Bone marrow (tissue), 2 donors: ENCODE measurements around the gene NRIP1.
"Not testable (repeated sequence)": the region's sequence is repeated elsewhere in the genome, so short reads cannot be mapped to it uniquely, and the experiment has no call there.

Source experiments
- DNase-seq, 2 donors: peaks; one replicate each; lab custom pipeline; 2025; lab: John Stamatoyannopoulos, UW

NRIP1 gene

DNA sequence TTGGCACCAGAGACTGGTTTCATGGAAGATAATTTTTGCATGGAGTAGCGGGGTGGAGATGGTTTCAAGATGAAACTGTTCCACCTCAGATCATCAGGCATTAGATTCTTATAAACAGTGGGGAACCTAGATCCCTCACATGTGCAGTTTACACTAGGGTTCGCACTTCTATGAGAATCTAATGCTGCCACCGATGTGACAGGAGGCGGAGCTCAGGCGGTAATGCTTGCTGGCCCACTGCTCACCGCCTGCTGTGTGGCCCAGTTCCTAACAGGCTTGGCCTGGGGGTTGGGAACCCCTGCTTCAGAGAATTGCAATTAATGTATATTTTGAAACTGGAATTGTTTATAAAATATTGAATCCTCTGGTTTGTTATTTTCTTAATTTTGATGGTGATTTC lies 92.1 kb downstream of the NRIP1 start:
- no peak for DNase-seq

GRCh38 chr21:14968821-14969220 lies 96.0 kb downstream of the NRIP1 start:
- no peak for DNase-seq

- no peak for DNase-seq
Observed at GRCh38 chr21:14968029-14968428, 96.8 kb downstream of the NRIP1 start.

GRCh38 chr21:14964621-14965020 lies 100.2 kb downstream of the NRIP1 start:
- no peak for DNase-seq

- DNase-seq: no peak
Observed at GRCh38 chr21:14962217-14962616, 102.6 kb downstream of the NRIP1 start.

GRCh38 chr21:14961502-14961901 lies 103.3 kb downstream of the NRIP1 start:
- no peak for DNase-seq

- no peak for DNase-seq
Observed at GRCh38 chr21:14959343-14959742, 105.5 kb downstream of the NRIP1 start.

GRCh38 chr21:14957836-14958235 lies 107.0 kb downstream of the NRIP1 start:
- no peak for DNase-seq

GRCh38 chr21:14956807-14957206 lies 108.0 kb downstream of the NRIP1 start:
- DNase-seq: no peak

DNA sequence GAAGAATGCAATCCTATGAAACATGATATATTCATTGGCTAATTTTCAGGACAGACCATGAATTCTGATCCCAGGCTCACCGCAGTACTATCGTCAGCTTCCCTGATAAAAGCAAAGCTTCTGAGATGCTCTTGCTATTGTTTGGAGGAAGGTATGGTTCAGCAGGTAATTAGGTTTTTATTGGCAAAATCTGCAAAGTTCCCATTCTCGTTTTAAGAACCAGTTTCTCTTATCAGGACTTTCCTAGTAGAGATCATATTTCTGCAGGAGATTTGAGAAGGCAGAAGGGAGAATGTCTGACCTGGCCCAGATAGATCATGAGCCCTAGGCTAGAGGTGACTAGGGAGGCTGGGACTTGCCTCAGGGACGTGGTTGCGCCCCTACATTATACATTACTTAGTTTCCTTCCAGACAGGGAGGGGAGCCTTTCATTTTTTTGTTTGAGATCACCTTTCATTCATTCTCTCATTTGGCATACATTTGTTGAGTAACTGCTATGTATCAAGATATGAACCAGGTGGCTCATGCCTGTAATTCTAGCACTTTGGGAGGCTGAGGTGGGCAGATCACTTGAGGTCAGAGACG lies 108.8 kb downstream of the NRIP1 start:
- DNase-seq: no peak

- DNase-seq: no peak
Observed at GRCh38 chr21:14952916-14953315, 111.9 kb downstream of the NRIP1 start.

- no peak for DNase-seq
Observed at GRCh38 chr21:14949603-14950002, 115.2 kb downstream of the NRIP1 start.

GRCh38 chr21:14947613-14948160 lies 117.1 kb downstream of the NRIP1 start:
- DNase-seq: no peak

DNA sequence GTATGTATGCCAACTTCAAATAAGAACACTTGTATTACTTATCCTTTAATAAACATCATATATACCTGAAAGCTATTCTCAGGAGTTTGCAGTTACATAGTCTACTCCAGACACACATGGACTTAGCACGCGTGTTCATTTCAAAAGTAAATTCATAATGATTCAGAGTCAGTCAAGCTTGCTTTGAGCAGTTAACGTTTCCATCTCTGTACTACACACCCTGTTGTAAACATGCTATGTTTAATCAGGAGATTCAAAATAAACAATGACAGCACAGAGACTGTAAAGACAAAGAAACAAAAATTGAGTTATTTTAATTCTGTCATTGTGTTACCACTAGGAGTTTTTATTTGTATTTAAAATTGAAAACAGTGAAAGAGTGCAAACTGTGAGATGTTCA lies 119.6 kb downstream of the NRIP1 start:
- DNase-seq: no peak

- DNase-seq: no peak
Observed at GRCh38 chr21:14943616-14944015, 121.2 kb downstream of the NRIP1 start.

DNA sequence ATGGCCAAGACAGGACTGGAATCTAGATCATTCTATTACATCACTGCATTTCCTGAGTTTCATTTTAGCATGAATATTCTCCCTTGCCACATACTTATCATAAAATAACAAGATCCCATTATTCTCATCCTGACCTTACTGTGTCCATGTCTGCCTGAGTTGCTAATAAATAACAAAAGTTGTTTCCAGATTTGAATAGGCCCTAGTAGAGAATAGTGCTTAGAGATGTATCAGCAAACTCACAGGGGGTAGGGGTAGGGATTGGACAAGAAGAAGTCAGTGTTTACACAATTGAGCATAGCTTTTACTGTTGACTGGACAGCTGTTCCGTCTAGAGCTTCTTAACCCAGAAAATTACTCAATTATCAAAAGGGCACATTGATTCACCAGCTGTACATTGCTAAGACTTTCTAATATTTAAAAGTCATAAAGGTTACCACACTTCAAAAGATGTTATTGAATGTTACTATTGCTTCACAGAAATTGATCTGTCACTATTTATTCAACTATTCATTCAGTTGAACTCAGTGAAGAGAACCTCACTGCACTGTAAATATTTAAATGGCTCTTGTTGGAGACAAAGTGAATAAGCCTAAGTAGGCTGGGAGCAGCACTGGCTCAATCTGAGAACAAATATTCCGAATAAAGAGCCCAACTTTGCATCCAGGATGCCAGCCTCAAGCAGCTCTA lies 121.9 kb downstream of the NRIP1 start:
- DNase-seq: no peak

DNA sequence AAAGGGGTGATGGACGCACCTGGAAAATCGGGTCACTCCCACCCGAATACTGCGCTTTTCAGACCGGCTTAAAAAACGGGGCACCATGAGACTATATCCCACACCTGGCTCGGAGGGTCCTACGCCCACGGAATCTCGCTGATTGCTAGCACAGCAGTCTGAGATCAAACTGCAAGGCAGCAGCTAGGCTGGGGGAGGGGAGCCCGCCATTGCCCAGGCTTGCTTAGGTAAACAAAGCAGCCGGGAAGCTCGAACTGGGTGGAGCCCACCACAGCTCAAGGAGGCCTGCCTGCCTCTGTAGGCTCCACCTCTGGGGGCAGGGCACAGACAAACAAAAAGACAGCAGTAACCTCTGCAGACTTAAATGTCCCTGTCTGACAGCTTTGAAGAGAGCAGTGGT lies 137.5 kb downstream of the NRIP1 start:
- not testable (repeated sequence) for DNase-seq

- DNase-seq: no peak
Observed at GRCh38 chr21:14926186-14926585, 138.6 kb downstream of the NRIP1 start.

- no peak for DNase-seq
Observed at GRCh38 chr21:14923468-14923867, 141.3 kb downstream of the NRIP1 start.

- no peak for DNase-seq
Observed at GRCh38 chr21:14922980-14923379, 141.8 kb downstream of the NRIP1 start.

DNA sequence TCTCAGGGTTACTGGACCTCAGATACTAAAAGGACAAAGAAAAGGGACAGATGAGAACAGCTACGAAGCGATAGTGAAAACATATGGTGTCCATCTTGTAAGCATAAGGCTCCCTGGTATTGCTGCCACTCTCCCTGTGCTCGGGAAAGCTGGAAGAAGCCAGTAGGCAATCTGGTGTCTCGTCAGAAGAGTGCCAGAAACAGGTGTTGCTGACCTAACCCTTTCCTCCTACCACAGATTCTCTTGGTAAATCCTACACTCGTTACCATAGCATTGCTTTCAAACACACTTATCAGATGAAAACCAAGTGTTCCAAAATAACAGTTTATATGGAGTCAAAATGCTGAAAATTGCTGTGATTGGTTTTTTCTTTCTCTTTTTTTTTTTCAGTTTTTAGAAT lies 146.3 kb downstream of the NRIP1 start:
- DNase-seq: no peak

DNA sequence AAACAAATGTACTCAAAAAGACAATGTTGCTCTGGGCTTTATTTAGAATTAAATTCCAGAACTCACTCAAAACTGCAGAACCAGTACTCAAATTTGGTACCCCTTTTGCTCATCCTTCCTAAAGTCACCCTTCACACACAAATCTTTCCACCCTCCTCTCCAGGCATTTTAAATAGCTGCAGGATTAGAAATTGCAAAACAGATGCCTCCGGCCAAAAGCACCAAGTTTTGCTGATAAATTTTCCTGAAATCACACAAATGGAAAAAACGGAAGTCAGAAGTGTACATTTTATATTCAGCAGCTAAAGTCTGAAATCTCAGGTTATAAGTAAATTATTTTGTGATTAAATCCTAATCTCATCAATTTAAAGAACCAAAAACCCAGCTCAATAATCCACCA lies 147.0 kb downstream of the NRIP1 start:
- no peak for DNase-seq

GRCh38 chr21:14916676-14917141 lies 148.1 kb downstream of the NRIP1 start:
- DNase-seq: no peak

DNA sequence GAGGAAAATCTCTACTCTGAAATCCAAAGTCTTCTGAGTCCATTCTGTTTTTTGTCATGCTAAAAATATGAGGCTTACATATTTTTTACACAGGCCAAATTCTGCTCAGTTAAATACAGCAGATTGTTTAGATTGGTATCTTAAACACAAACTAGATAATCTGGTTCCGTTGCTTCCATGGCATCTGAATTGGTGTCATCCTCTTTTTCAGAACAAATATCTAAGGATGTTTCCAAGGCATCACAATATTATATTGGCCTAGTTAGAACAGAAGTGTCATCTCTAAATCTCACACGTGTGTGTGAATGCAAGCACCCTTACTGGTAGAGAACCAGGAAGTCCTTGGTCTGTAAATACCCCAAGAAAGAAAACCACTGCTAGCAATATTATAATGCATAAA lies 151.2 kb downstream of the NRIP1 start:
- DNase-seq: no peak
